ENCODE measurements around the gene C1orf198.

Gene C1orf198

GRCh38 chr1:230891413-230891812 is 23.1 kb upstream of the C1orf198 start:
- DNase-seq: no peak

GRCh38 chr1:230884646-230885045 is 16.3 kb upstream of the C1orf198 start:
- DNase-seq: no peak

GRCh38 chr1:230883967-230884366 is 15.6 kb upstream of the C1orf198 start:
- DNase-seq: no peak

- no peak for DNase-seq
Measured at GRCh38 chr1:230879778-230880177, 11.5 kb upstream of the C1orf198 start.

GRCh38 chr1:230878591-230878990 is 10.3 kb upstream of the C1orf198 start:
- DNase-seq: no peak

DNA sequence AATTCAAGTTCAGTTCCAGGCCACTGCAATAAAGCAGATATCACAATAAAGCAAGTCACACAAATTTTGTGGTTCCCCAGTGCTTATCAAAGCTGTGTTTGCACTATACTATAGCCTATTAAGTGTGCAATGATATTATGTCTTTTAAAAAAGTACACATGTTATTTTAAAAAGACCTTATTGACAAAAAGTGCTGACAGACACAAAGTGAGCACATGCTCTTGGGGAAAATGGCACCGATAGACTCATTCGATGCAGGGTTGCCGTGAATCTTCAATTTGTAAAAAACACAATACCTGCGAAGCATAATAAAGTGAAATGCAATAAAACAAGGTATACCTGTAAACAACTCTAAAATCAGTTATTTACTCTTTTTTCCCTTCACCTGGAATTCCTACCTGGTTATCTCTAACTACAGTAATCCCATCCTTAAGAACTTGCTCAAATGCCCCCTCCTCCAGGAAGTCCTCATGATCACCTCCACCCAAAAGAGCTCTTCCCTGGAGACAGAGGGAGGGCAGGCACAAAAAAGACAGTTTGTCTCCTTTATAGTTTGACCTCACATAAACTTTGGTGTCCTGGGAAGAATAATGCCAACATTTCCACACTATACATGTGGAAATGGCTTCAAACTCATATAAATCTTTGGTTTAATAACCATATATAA is 9.7 kb upstream of the C1orf198 start:
- DNase-seq: no peak

DNA sequence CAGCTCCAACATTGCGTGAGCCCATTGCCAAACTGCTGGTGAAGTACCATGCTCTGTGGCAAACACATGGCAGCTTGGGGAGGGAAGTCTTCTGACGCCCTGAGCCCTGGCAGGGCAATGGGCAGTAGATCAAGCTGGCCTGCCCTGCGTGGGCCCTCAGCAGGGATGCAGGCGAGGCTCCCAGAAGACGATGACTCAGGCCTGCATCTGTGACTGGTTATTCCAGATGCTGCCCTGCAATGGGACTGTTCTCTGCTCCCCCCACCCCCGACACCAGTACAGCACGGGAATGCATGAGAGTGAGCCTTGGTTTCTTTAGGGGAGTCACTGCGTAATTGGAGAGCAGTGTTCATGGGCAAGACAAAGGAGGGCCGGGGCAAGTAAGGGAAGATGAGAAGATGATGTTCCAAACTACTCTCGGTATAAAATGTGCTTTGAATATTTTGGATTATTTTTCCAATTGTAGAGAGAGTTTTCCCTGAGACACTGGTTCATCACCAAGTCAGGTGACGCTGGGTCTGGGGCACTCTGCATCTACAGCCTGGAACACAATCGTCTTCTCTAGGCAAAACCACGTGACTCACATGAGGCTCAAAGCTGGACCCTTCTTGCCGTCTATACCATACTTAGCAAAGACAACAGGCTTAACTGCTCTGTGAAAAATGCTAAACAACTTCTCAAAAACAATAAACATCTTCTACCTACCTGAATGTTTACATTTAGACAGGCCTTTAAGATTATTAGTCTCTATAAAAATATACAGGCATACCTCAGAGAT is 9.0 kb upstream of the C1orf198 start:
- DNase-seq: no peak

- no peak for DNase-seq
Measured at GRCh38 chr1:230876660-230877059, 8.3 kb upstream of the C1orf198 start.

DNA sequence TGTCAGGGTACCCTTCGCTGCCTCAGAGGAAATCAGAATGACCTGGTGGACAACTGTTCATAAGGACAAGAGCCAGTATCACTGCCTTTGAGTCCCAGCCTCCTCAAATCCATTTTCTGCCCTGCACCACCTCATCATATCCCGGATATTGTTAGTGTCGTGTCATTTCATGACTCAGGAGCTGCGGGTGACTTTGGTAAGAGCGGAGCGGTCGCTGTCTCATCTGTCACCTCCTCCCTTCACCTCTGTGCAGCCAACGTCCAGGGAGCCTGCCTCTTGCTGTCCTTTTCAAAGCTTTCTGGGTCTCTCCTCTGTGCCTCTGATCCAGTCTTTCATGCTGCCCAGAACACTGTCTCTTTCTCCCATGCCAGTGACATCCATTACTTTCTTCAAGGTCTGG is 7.0 kb upstream of the C1orf198 start:
- no peak for DNase-seq

- no peak for DNase-seq
Measured at GRCh38 chr1:230870916-230871315, 2.6 kb upstream of the C1orf198 start.

- DNase-seq: no peak
Measured at GRCh38 chr1:230869500-230869899, 1.2 kb upstream of the C1orf198 start.

DNA sequence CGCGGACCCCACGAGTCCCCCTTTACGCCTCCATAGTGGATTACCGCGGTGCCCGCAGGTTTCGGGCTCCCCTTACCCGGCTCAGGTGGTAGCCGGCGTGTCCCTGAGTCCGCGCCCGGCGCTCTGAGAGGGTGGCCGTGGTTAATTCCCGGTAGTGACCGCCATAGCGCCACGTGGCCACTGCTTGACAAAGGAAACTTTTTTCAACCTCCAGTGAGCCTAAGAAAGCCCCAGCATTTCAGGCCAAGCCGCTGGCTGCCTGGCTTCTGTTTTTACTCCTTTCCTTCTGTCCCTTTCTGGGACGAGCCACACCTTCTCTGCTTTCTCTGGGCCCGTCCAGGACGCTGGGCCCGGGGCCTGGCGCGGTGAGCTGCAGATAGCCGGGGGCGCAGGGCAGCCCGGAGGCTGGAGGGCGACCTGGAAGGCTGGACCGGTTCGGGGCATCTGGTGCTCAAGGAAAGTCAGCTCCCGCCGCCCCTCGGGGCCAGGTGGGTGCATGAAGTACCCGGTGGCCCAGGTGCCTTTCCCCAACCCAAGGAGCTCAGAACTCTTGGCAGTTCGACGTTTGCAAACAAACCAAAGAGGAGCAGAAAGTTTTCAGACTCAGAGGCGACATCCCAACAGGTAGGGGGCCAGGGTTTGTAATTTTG is 540 bp upstream of the C1orf198 start:
- peak in 1 of 2 donors; percentile 5 for DNase-seq

- no peak for DNase-seq
Measured at GRCh38 chr1:230867101-230867902, 1.0 kb downstream of the C1orf198 start.

DNA sequence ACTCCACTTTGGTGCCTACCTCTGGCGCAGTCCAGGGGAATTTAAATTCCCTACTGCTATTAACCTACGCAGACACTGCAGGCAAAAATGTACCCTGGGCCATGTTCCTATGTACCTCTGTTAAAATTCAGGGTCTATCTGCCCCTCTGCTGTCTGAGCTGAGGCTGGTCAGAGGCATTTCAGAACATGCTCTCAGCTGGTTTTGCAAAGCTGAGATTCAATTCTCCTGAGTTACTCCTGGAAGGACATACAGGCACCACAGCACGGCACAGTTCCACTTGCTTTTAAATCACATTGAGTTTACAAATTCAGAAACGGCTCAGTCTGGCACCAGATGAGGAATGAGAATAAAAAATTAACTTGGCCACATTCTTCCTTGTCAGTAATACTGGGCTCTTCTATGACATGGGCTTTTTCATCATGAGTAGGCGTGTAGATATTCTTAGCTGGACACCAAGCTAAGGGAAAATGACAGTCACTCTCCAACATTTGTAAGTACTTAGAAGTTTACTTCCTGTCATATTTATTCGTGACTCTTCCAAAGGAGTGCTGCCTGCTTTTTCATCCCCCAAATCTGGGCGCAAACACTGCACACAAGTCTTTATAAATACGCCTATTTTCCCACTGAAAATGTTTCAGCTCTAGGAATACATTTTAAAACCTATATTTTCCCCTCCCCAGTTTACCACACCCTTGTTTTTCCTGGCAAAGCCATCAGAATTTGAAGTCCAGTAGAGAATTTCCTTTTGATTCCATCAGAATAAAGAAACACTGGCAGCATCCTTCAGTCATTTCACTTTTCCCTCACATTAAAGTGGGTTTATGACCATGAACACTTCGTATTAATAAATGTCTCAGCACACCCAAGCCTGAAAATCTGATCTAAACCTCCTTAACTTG is 1.9 kb downstream of the C1orf198 start:
- no peak for DNase-seq

- DNase-seq: no peak
Measured at GRCh38 chr1:230865062-230865817, 3.1 kb downstream of the C1orf198 start.

DNA sequence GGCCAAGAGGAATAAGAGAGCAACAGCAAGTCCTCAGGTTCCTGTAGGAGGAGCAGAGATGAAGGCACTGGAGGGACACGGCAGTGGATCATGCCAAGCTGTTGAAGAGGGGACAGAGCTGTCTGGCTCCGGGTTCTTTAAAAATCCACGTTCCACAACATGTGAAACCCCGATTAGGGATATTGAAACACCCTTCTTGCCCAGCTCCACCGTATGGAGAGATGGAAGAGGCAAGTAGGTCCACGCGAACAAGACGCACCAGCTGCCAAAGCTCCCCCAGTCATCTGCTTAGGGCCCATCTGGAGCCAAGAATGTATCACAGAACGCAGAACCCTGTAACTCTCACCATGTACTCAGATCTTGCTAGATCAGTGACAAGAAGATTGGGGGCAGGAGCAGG is 3.9 kb downstream of the C1orf198 start:
- DNase-seq: no peak

GRCh38 chr1:230863449-230863848 is 4.9 kb downstream of the C1orf198 start:
- peak in 1 of 2 donors; percentile 3 for DNase-seq

DNA sequence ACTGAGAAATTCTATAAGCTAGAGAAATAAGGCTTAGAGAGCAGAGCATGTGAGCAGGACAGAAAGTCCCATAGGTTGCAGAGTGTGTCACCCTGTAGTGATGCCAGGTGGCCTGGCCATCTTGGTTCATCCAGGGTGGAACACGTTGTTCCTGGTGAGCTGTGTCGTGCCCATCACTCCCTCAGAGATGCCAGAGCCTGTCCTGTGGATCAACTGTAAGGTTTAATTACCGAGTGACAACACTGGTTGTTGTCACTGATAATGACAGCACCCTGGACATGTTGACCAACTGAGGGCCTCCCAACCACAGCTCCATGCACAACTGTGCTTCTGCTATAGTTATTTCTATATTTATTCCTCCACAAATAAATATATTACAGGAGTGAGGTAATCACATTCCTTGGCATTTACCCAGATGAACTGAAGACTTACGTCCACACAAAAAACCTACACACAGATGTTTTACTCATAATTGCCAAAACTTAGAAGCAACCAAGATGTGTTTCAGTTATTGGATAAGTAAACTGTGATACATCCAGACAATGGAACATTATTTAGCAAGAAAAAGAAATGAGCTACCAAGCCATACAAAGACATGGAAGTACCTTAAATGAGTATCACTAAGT is 6.2 kb downstream of the C1orf198 start:
- DNase-seq: no peak

- no peak for DNase-seq
Measured at GRCh38 chr1:230861489-230861888, 6.8 kb downstream of the C1orf198 start.

DNA sequence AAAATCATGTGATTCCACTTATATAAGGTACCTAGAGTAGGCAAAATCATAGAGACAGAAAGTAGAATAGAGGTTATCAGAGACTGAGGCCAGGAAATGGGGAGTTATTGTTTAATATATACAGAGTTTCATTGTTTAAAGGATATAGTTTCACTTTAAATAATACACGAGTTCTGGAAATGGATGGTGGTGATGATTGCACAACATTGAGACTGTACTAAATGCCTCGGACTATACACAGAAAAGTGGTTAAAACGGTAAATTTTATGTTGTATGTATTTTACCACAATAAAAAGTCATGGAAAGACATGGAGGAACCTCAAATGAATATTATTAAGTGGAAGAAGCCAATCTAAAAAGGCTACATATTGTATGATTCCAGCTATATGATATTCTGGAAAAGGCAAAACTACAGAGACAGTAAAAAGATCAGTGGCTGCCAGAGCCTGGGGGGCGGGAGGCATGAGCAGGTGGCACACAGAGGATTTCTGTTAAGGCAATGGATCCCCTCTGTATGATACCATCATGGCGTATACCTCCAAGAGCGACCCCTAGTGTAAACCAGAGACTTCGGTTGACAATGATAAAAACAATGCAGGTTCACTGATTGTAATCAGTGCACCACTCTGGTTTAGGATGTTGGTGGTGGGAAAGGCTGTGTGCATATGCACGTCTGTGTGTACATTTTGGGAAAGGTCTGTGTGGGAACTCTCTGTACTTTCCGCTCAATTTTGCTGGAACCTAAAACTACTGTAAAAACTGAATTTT is 7.5 kb downstream of the C1orf198 start:
- DNase-seq: no peak

Data from stimulated activated CD4-positive, alpha-beta T cell treated with anti-CD3 and anti-CD28 coated beads, Interleukin-2, amount 100 ng/mL, for 24 hours (primary cell).